SK-N-MC (cell line): ENCODE data around the gene CENPM.

Source experiments
- DNase-seq: peaks from one replicate; pipeline ENCODE4 v3.0.0-alpha.2; 2011; ENCODE audit warnings: low read depth, low spot score
- H3K27ac ChIP-seq: fragments of 200-600 bp; sonication (generic); 2 replicates; pipeline ENCODE4 v1.5.1; 2016; ENCODE audit warnings: mixed run types
- H3K36me3 ChIP-seq: fragments of 200-600 bp; sonication (generic); 2 replicates; pipeline ENCODE4 v1.6.1; 2017; ENCODE audit warnings: antibody characterized with exemption, low read length, mixed read lengths; ENCODE audit not compliant: insufficient read depth
- H3K4me3 ChIP-seq: fragments of 200-600 bp; sonication (generic); 2 replicates; pipeline ENCODE4 v1.5.1; 2016
- H3K9ac ChIP-seq: fragments of 200-600 bp; sonication (generic); 2 replicates; pipeline ENCODE4 v1.8.0; 2017; ENCODE audit warnings: mixed run types, mixed read lengths; ENCODE audit not compliant: insufficient read length
- H3K9me3 ChIP-seq: fragments of 200-600 bp; sonication (generic); 2 replicates; pipeline ENCODE4 v1.6.1; 2017; ENCODE audit warnings: low read depth, mild to moderate bottlenecking, antibody characterized with exemption, low read length, moderate library complexity, mixed read lengths
- EZH2 ChIP-seq: fragments of 200-600 bp; sonication (generic); IDR thresholded peaks from one replicate; pipeline ENCODE4 v1.6.1; 2017; ENCODE audit warnings: antibody characterized with exemption
- FOXP2 ChIP-seq: optimal IDR thresholded peaks from 2 replicates; pipeline ENCODE3; 2011; ENCODE audit warnings: mild to moderate bottlenecking, moderate library complexity; ENCODE audit not compliant: insufficient read depth; ENCODE audit errors: extremely low read length, control extremely low read depth
- POLR2AphosphoS5 ChIP-seq: IDR thresholded peaks from 2 replicates; pipeline ENCODE4 v1.6.1; 2012; ENCODE audit warnings: mild to moderate bottlenecking, low read depth, low read length, borderline replicate concordance

CENPM gene

DNA sequence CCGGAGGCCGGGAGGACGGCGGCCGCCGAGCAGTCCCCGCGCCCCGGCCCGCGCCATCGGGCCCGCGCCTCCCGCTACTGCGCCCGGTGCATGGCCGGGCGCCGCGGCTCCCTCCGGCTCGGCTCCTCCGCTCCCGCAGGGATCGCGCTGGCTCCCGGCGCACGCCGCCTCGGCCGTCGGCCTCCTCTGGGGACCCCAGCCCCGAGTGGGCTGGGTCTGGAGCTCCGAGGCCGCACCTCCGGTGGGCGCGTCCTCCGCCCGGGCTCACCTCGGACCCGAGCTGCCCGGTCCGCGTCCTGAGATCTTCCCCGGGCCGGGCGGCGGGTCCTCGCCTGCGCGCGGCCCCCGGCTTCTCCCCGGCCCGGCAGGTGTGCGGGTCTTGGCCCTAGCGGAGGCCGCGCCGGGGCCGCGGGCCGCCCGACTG is 32.3 kb downstream of the CENPM start:
- H3K9me3 ChIP-seq, result no peaks in the 10 kb centered on the region
- TF ChIP-seq POLR2AphosphoS5, result no peak
- TF ChIP-seq EZH2, result no peak
- no peak for TF ChIP-seq FOXP2
- no peak for DNase-seq
- H3K9ac ChIP-seq, result no peak overlapping the region
- H3K4me3 ChIP-seq, result peak overlapping the region; percentile 69
- no peak overlapping the region for H3K27ac ChIP-seq
- no peaks in the 10 kb centered on the region for H3K36me3 ChIP-seq

- no peak overlapping the region for H3K9ac ChIP-seq
- H3K4me3 ChIP-seq, result no peak overlapping the region
- no peak overlapping the region for H3K27ac ChIP-seq
- no peaks in the 10 kb centered on the region for H3K36me3 ChIP-seq
- H3K9me3 ChIP-seq, result no peaks in the 10 kb centered on the region
- DNase-seq, result no peak
- TF ChIP-seq POLR2AphosphoS5, result no peak
- no peak for TF ChIP-seq EZH2
- TF ChIP-seq FOXP2, result no peak
Observed at GRCh38 chr22:41913842-41914534, 33.0 kb downstream of the CENPM start.

DNA sequence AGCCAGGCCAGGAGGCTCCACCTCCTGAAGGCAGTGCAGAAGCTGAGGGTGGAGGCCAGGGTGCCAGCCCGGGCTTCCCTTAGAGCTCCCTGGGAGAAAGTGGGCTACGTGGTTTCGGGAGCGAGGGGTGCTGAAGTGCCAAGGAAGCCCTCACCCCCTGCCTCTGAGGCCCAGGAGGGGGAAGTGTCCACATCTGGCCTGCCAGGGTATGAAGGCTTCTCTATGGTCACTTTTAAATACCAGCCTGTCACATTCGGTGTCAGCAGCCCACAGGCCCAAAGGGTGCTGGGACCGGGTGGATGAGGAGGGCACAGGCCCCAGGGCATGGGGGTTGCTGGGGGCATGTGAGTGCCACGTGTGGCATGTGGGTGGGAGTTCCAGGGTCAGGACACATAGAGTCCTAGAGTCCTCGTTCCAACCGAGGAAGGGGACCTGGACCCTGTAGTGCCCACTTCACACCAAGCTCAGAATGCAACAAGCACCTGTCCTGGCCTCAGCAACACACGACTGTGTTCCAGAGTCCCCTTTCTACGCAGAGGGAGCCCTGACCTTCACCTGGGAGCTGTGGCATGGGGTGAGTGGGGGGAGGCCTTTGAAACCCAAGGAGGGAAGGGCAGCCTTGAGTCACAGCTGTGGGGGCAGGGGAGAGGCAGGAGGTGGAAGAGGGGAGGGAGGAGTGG is 33.8 kb downstream of the CENPM start:
- DNase-seq, result no peak
- Histone ChIP-seq H3K4me3 (no peak overlapping the region), H3K9ac (no peak overlapping the region), H3K27ac (no peak overlapping the region), H3K36me3 (no peaks in the 10 kb centered on the region), H3K9me3 (no peaks in the 10 kb centered on the region)
- no peak for TF ChIP-seq POLR2AphosphoS5
- TF ChIP-seq FOXP2, result no peak
- no peak for TF ChIP-seq EZH2

DNA sequence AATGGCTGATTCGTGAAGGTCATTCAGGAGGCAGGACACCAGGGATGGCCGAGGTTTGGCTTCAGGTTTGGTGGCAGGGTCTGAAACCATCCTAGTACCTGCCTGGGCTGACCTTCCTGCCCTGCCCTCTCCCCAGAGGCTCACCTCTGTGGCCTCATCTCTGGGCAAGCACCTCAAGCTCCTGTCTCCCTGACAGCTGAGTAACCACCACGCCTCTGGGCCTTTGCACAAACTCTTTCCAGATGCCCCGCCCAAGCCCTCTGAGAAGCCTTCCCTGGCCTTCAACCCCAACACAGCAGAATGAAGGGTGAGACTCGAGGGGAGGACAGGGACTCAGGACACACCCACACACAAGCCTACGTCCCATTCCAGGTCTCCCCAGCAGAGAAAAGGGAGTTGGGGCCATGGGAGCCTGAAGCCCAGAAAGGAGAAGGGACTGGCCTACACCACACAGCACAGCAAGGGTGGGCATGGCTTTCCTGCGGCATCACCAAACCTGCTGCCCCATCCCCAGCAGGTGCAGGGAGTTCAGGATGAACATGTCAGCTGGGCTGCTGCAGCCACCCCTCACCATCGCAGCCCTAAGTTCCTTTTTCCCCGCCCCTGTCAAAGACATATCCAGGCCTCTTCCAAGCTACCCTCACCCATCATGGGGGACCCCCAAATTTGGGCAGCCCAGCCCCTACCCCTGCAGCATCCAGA is 34.5 kb downstream of the CENPM start:
- Histone ChIP-seq H3K4me3 (no peak overlapping the region), H3K9ac (no peak overlapping the region), H3K27ac (no peak overlapping the region), H3K36me3 (no peaks in the 10 kb centered on the region), H3K9me3 (no peaks in the 10 kb centered on the region)
- DNase-seq, result no peak
- TF ChIP-seq FOXP2 (no peak), EZH2 (no peak), POLR2AphosphoS5 (no peak)

DNA sequence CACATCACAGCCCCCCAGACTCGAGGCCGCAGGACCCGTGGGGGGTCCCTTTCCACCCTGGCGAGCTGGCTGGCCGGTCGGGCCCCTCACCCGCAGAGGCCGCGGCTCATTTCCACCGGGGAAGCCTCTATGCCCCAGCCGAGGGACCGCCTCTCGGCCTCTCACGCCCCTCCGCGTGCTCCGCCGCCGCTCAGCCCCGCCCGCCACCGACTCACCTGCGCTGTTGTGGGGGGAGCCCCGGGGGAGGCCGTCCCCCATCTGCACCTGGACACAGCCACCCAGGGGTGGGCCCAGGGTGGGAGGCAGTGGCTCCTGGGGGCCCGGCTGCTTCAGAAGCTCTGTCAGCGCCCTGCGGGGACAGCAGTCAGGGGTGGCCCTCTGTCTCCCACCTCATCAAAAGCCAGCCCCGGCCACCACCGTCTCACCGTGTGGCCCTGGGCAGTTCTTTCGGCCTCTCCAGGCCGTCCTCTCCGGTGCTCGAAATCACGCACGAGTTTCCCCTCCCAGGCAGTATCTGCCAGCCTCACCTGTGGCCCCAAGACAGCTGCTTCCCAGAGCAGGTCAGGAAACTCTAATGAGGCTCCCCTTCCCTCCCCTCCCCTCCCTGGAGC is 35.8 kb downstream of the CENPM start:
- TF ChIP-seq FOXP2 (no peak), POLR2AphosphoS5 (no peak)
- H3K36me3 ChIP-seq, result no peaks in the 10 kb centered on the region
- H3K27ac ChIP-seq, result no peak overlapping the region
- DNase-seq, result no peak
- no peak overlapping the region for H3K9ac ChIP-seq
- H3K4me3 ChIP-seq, result peak overlapping the region; percentile 73
- no peaks in the 10 kb centered on the region for H3K9me3 ChIP-seq

DNA sequence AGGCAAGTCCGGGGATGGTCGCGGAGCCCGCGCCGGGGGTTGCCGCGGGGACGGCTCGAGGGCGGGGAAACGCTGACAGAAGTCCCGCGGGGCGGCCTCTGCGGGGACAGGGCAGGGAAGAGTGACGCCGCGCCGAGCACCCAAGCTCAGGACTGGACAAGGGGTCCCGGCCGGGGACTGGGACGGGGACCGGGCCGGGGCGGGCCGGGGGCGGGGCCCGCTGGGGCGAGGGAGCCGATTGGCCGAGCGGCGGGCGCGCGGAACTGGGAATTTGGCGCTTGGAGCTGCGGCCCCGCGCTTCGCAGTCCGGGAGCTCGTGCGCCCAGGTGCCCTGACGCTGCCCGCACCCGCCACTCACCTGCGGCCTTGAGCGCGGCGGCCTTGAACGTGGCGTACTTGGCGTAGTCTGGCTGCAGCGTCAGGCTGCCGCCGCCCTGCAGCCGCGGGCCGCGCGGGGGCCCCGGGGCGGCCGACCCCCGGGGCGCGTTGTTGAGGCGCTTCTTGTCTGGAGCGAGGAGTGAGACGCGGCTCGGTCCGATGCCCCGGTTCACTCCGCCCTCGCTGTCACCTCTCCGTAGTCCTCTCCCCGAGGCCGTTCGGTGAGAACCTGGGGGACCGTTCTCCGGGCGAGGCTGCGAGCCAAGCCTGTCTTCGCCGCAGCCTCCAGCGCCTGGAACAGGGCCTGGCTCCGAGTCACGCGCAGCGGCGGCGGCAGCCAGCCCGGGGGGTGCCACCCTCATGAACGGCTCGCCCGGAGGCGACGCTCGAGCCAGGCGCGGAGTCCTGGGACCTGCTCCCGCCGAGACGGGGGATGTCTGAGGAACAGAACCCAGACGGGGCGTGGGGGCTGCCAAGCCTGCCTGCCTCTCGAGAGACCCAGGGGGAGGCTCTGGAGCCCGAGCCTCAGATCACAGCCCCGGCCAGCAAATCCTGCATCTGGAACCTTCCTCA is 36.6 kb downstream of the CENPM start:
- H3K4me3 ChIP-seq, result peak overlapping the region; percentile 73
- no peaks in the 10 kb centered on the region for H3K9me3 ChIP-seq
- H3K9ac ChIP-seq, result no peak overlapping the region
- H3K27ac ChIP-seq, result no peak overlapping the region
- TF ChIP-seq EZH2 (no peak), POLR2AphosphoS5 (no peak), FOXP2 (no peak)
- peaks cover 2% of the 10 kb centered on the region; the same call in 1 of the 2 replicates for H3K36me3 ChIP-seq
- DNase-seq, result no peak

DNA sequence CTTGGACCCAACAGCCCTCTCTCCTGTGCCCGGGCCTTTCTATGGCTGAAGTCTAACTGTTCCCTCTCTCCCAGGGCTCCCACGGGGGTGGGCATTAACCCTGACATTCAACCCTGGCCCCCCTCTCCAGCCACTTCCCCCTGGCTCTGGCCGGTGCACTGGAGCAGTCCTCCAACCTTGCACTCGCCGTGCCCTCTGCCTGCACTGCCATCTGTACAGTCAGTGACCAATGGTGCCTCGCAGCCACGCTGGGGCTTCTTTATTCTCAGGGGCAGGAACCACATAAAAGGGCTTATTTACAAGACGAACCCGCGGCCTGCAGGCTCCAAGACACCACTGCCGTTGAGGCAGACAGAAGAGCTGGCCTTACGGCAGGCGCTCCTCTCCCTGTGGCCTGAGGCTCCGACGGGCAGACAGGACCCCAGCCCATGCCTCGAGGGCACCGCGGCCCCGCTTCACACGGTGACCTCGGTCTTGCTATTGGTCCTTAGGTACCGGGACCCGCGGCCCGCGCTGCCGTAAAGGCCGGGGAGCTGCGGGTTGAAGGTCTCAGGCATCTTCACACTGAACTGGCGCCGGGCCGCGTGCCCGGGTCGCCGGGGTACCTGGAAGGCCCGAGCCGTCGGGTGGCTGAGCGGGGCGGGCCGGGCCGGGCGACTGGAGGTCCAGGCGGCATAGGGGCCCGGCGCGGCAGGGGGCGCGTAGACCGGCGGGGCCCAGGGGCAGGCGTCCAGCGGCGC is 37.5 kb downstream of the CENPM start:
- Histone ChIP-seq H3K4me3 (no peak overlapping the region), H3K27ac (no peak overlapping the region)

More for the DNA sequence above, 37.5 kb downstream of the CENPM start:
- no peak for DNase-seq
- no peak for TF ChIP-seq FOXP2
- H3K9me3 ChIP-seq, result no peaks in the 10 kb centered on the region
- H3K9ac ChIP-seq, result no peak overlapping the region
- peaks cover 11% of the 10 kb centered on the region; the same call in 1 of the 2 replicates for H3K36me3 ChIP-seq
